Measurements from ENCODE around the gene CRYGS. TPM values are rescaled to one million over a fixed set of nuclear protein-coding genes. Genes with fewer than 3 reads are reported as not detected.
"Not testable (repeated sequence)": the region's sequence is repeated elsewhere in the genome, so short reads cannot be mapped to it uniquely, and the experiment has no call there.

Gene CRYGS
- total RNA-seq, 4 donors from 2014 or later = 0.77 to 6.2 (median 2.4) TPM; not detected in 1

DNA sequence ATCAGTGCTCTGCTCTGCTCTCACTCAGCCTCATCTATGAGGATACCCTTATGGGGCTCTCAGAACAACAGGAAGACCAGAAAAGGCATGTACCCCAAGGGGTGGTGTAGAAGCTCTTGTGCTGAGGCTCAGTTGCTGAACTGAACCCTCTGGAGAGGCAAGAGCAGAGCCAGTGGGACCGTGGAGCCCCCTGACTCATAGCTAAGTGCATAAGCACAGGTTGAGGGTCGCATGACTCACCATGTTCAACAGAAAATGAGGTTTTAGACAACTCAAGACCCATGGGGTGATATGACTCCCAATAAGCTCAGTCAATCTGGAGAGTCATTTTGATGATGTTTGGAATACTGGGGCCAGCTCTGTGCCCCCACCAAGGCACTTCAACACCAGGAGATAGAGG is 37.3 kb downstream of the CRYGS start:
- no peak overlapping the region for H3K4me3 ChIP-seq
- no peak overlapping the region for H3K27ac ChIP-seq
- TF ChIP-seq, protein P1, sequence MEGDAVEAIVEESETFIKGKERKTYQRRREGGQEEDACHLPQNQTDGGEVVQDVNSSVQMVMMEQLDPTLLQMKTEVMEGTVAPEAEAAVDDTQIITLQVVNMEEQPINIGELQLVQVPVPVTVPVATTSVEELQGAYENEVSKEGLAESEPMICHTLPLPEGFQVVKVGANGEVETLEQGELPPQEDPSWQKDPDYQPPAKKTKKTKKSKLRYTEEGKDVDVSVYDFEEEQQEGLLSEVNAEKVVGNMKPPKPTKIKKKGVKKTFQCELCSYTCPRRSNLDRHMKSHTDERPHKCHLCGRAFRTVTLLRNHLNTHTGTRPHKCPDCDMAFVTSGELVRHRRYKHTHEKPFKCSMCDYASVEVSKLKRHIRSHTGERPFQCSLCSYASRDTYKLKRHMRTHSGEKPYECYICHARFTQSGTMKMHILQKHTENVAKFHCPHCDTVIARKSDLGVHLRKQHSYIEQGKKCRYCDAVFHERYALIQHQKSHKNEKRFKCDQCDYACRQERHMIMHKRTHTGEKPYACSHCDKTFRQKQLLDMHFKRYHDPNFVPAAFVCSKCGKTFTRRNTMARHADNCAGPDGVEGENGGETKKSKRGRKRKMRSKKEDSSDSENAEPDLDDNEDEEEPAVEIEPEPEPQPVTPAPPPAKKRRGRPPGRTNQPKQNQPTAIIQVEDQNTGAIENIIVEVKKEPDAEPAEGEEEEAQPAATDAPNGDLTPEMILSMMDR (IDR thresholded peaks at IDR 0.05) = no peak
- TF ChIP-seq POLR2A (IDR thresholded peaks at IDR 0.05) = no peak
- no peaks in the 10 kb centered on the region for H3K9me3 ChIP-seq
- no peak for DNase-seq
- H3K27me3 ChIP-seq = no peaks in the 10 kb centered on the region
- intact Hi-C loops (cut with DNase I; ENCODE audit: low total_unique reads) = no loop called here
- no peaks in the 10 kb centered on the region for H3K4me1 ChIP-seq
- no peaks in the 10 kb centered on the region for H3K36me3 ChIP-seq

DNA sequence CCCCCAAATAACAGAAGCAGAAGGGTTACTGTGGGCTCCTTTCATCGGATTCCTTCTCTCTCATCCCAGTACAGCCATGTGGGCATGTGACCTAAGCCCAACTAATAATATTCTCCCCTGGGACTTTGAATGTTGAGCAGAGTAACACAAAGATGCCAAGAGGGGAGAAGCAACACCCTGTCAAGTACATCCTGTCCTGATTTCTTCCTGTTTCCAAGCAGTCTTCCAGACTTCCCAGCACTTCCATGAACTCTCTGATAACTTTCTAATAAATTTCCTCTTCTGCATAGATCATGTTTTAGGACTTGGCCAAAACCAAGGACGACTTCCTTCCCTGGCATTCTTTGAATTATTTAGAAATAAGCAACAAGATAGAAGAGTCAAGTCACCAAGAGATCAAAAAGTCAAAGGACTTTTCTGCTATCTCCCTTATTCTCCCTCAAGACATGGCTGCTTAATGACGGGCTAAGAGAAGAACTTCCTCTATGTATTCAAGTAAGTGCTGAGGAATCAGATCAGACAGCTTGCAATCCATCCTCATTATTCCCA is 37.9 kb downstream of the CRYGS start:
- no peaks in the 10 kb centered on the region for H3K4me1 ChIP-seq
- no peak for DNase-seq
- H3K27me3 ChIP-seq = no peaks in the 10 kb centered on the region
- no peaks in the 10 kb centered on the region for H3K36me3 ChIP-seq
- no peaks in the 10 kb centered on the region for H3K9me3 ChIP-seq
- TF ChIP-seq POLR2A (IDR thresholded peaks at IDR 0.05) = no peak
- TF ChIP-seq, protein P1 (IDR thresholded peaks at IDR 0.05) = no peak
- intact Hi-C loops (cut with DNase I; ENCODE audit: low total_unique reads) = no loop called here
- H3K4me3 ChIP-seq = no peak overlapping the region
- H3K27ac ChIP-seq = no peak overlapping the region

DNA sequence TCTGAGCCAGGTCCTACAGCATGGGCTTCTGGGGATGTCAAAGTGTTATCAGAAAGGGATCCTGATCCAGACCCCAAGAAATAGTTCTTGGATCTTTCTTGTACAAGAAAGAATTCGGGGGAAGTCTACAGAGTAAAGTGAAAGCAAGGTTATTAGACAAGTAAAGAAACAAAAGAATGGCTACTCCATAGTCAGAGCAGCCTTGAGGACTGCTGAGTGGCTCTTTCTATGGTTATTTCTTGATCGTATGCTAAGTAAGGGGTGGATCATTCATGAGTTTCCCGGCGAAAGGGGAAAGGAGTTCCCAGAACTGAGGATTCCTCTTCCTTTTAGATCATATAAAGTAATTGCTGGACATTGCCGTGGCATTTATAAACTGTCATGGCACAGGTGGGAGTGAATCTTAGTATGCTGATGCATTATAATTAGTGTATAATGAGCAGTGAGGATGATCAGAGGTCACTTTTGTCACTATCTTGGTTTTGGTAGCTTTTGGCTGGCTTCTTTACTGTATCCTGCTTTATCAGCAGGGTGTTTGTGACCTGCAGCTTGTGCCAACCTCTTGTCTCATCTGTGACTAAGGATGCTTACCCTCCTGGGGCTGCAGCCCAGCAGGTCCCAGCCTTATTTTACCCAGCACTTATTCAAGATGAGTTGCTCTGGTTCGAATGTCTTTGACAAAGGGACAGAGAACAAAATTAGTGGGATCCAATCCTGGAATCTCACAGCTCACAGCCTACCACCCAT is 41.0 kb downstream of the CRYGS start:
- intact Hi-C loops (cut with DNase I; ENCODE audit: low total_unique reads) = no loop called here
- Histone ChIP-seq H3K9me3 (no peaks in the 10 kb centered on the region), H3K4me3 (no peak overlapping the region), H3K27ac (no peak overlapping the region), H3K4me1 (no peaks in the 10 kb centered on the region), H3K27me3 (no peaks in the 10 kb centered on the region), H3K36me3 (no peaks in the 10 kb centered on the region)
- no peak for DNase-seq
- TF ChIP-seq, protein P1 (IDR thresholded peaks at IDR 0.05) = no peak
- no peak for TF ChIP-seq POLR2A (IDR thresholded peaks at IDR 0.05)

DNA sequence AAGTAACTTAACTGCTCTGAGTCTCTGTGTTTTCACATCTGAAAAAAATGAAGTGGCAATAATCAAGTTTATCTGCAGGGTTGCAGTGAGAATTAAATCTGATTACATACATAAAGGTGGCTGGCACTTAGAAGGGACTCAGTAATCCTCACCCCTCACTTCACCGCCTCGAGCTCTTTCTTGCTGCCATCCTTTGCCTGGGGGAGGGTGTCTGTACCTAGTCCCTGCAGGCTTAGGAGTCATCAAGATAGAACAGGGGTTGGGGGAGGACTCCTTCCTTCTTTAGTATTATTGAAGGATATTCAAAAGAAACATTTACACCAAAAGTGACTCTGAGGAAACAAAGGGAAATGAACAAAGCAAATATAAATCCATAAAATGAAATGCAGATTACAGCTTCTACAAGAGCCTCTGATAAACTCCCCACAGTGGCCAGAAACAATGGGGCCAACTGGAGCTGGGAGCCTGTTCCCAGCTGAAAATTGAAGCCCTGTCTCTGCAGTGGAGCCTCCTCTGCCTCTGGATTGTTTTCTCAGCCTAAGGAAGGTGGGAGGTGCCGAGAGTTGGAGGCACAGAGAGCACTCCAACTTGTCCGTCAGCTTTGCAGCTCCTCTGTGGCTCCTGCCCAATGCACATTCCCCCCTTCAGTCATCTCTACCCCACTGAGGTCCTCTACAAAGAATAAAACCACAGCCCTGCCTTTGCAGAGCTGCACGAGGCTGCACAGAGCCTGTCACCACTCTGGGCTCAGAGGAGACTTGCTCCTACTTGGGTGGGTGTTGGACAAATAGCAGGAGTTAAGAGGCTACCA is 41.8 kb downstream of the CRYGS start:
- Histone ChIP-seq H3K9me3 (no peaks in the 10 kb centered on the region), H3K4me3 (no peak overlapping the region), H3K4me1 (no peaks in the 10 kb centered on the region), H3K36me3 (no peaks in the 10 kb centered on the region), H3K27ac (no peak overlapping the region), H3K27me3 (no peaks in the 10 kb centered on the region)
- TF ChIP-seq, protein P1 (IDR thresholded peaks at IDR 0.05) = no peak
- no peak for TF ChIP-seq POLR2A (IDR thresholded peaks at IDR 0.05)
- intact Hi-C loops (cut with DNase I; ENCODE audit: low total_unique reads) = no loop called here
- no peak for DNase-seq

DNA sequence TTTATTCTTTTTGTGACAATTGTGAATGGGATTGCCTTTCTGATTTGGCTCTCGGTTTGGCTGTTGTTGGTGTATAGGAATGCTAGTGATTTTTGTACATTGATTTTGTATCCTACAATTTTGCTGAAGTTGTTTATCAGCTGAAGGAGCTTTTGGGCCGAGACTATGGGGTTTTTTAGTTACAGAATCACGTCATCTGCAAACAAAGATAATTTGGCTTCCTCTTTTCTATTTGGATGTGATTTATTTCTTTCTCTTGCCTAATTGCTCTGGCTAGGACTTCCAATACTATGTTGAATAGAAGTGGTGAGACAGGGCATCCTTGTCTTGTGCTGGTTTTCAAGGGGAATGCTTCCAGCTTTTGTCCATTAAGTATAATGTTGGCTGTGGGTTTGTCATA is 44.2 kb downstream of the CRYGS start:
- H3K4me1 ChIP-seq; H3K36me3 ChIP-seq; intact Hi-C loops (cut with DNase I; ENCODE audit: low total_unique reads); DNase-seq; H3K4me3 ChIP-seq; H3K9me3 ChIP-seq; H3K27me3 ChIP-seq; H3K27ac ChIP-seq: not testable (repeated sequence)

DNA sequence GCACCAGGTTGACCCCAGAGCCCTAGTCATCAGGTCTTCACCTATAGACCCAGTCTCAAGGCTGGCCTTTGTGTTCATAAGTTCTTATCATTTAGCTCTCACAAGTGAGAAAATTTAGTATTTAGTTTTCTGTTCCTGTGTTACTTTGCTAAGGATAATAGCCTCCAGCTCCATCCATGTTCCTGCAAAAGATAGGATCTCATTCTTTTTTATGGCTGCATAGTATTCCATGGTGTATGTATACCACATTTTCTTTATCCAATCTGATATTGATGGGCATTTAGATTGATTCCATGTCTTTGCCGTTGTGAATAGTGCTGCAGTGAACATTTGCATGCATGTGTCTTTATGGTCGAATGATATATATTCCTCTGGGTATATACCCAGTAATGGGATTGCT is 46.2 kb downstream of the CRYGS start:
- DNase-seq; intact Hi-C loops (cut with DNase I; ENCODE audit: low total_unique reads); H3K27ac ChIP-seq; H3K36me3 ChIP-seq; H3K4me3 ChIP-seq; H3K9me3 ChIP-seq; H3K27me3 ChIP-seq; H3K4me1 ChIP-seq: not testable (repeated sequence)

All from uterus (tissue), 4 donors.